Muscle layer of duodenum (tissue), 2 donors: Measurements from ENCODE around the gene CEBPZ.
"Not testable (repeated sequence)": the region's sequence is repeated elsewhere in the genome, so short reads cannot be mapped to it uniquely, and the experiment has no call there.

Experiments used
- H3K27ac ChIP-seq: one replicate; pipeline ENCODE4 v1.7.0; 2013; ENCODE audit warnings: mild to moderate bottlenecking, low read length
- H3K27me3 ChIP-seq: one replicate; pipeline ENCODE4 v1.7.0; 2013; ENCODE audit warnings: low read depth, mild to moderate bottlenecking, control low read depth, low read length
- H3K36me3 ChIP-seq, 2 donors: one replicate each; pipeline ENCODE4 v1.7.0; 2013; ENCODE audit warnings: low read length in 2 of 2, control low read depth in 1 of 2, mild to moderate bottlenecking in 1 of 2; ENCODE audit not compliant: insufficient read depth in 2 of 2, control insufficient read depth in 1 of 2
- H3K4me1 ChIP-seq, 2 donors: one replicate each; pipeline ENCODE4 v1.7.0; 2013; ENCODE audit warnings: low read length in 2 of 2, mild to moderate bottlenecking in 2 of 2, control low read depth in 1 of 2, moderate library complexity in 1 of 2; ENCODE audit not compliant: insufficient read depth in 2 of 2, control insufficient read depth in 1 of 2
- H3K4me3 ChIP-seq, 2 donors: one replicate each; pipeline ENCODE4 v1.7.0; 2013; ENCODE audit warnings: low read length in 2 of 2, low read depth in 1 of 2, mild to moderate bottlenecking in 1 of 2
- H3K9me3 ChIP-seq, 2 donors: one replicate each; pipeline ENCODE4 v1.7.0; 2013; ENCODE audit warnings: low read length in 2 of 2, control low read depth in 1 of 2, mild to moderate bottlenecking in 1 of 2; ENCODE audit not compliant: control insufficient read depth in 1 of 2
- donor health status: healthy.

CEBPZ gene

DNA sequence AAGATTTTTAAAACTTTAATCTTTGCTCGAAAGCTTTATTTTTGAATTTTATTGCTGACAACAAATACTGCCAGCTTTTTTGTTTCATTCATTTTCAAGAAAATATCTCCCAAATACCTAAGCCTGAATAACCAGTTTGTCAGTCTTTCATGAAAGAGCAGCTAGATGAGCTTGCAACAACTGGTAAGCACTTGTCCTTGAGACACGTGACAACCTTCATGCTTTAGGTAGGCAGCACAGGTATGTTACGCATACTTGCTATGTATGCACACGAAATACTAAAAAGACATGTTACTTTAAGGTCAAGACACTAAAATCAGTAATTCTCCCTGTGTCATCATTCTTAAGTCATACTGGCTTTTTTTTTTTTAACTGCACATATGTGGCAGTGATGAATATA, 12.3 kb downstream of the CEBPZ start:
- Histone ChIP-seq H3K36me3 (peaks cover 48 to 60% of the 10 kb centered on the region in 2 donors), H3K27me3 (no peaks in the 10 kb centered on the region), H3K4me1 (no peaks in the 10 kb centered on the region), H3K27ac (no peak overlapping the region), H3K4me3 (no peak overlapping the region), H3K9me3 (no peaks in the 10 kb centered on the region)

DNA sequence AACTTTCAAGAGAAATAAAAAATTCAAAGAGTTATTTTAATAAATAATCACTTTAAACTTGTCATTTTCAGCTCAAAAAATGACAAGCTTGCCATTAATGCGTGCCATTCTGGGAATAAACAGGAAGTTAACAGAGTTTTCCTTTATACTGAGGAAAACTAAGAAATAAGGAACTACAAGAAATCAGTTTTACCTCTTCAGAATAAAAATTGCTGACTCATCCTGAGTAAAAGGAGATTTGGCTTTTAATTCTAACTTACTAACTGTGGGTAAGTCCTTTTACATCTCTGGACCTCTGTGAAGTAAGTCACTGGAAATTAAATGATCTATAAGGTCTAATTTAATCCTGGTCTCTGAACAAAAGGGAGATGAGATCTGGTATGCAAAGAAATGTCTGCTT, 16.1 kb downstream of the CEBPZ start:
- Histone ChIP-seq H3K9me3 (no peaks in the 10 kb centered on the region), H3K27ac (no peak overlapping the region), H3K4me3 (no peak overlapping the region), H3K27me3 (no peaks in the 10 kb centered on the region), H3K36me3 (peaks cover 55 to 62% of the 10 kb centered on the region in 2 donors), H3K4me1 (no peaks in the 10 kb centered on the region)

DNA sequence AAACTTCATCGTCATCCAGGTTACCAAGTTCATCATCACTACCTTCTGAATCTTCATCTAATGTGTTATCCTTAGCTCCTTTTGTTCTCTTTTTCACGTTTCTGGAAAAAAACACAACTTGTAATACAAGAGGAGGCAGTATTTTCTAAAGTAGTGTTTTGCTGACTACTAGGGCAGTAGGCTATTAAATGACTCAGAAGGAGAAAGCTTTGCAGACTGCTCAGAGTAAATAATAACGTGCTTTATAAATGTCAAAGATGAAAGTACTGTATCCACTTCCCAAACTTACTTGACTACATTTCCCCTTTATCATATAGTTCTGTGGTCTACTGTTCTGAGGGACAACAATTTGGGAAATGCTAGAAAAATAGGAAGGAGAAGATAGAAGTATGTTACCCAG, 19.5 kb downstream of the CEBPZ start:
- H3K9me3 ChIP-seq = peaks cover 0 to 12% of the 10 kb centered on the region in 2 donors
- no peak overlapping the region for H3K27ac ChIP-seq
- no peak overlapping the region for H3K4me3 ChIP-seq
- H3K36me3 ChIP-seq = peaks cover 43 to 75% of the 10 kb centered on the region in 2 donors
- H3K27me3 ChIP-seq = no peaks in the 10 kb centered on the region
- H3K4me1 ChIP-seq = no peaks in the 10 kb centered on the region

DNA sequence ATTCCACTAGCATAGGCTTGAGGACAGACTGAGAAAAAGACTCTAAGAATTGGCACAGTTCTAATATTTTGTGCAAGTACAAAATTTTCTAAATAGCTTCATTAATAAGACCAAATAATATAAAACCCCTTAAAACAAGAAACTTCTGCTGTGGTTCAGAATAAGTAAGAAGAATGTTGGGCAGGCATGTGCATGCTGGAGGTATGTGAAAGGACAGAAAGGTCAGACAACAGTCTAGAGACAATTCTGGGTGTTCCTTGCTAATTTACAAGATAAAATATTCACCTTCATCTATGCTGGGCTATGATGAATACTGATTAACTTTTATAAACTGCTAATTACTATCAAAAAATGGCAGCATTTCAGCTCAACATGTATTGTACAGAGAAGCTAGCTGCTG, 20.2 kb downstream of the CEBPZ start:
- H3K9me3 ChIP-seq = peaks cover 0 to 12% of the 10 kb centered on the region in 2 donors
- peaks cover 36 to 75% of the 10 kb centered on the region in 2 donors for H3K36me3 ChIP-seq

DNA sequence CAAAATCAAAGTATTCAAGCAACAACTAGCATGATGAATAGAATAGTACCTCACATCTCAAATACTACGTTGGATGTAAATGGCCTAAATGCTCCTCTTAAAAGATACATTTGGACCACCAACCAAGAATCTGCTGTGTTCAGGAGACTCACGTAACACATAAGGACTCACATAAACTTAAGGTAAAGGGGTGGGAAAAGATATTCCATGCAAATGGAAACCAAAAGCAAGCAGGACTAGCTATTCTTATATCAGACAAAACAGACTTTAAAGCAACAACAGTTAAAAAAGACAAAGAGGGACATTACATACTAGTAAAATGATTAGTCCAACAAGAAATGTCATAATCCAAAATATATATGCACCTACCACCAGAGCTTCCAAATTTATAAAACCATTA, 24.6 kb downstream of the CEBPZ start:
- peaks cover 5 to 12% of the 10 kb centered on the region in 2 donors for H3K9me3 ChIP-seq
- H3K4me1 ChIP-seq, H3K4me3 ChIP-seq, H3K27ac ChIP-seq, H3K27me3 ChIP-seq: not testable (repeated sequence)
- peaks cover 30 to 88% of the 10 kb centered on the region in 2 donors for H3K36me3 ChIP-seq

More for the DNA sequence above, 20.2 kb downstream of the CEBPZ start:
- no peak overlapping the region for H3K4me3 ChIP-seq
- H3K4me1 ChIP-seq = no peaks in the 10 kb centered on the region
- no peak overlapping the region for H3K27ac ChIP-seq
- no peaks in the 10 kb centered on the region for H3K27me3 ChIP-seq

DNA sequence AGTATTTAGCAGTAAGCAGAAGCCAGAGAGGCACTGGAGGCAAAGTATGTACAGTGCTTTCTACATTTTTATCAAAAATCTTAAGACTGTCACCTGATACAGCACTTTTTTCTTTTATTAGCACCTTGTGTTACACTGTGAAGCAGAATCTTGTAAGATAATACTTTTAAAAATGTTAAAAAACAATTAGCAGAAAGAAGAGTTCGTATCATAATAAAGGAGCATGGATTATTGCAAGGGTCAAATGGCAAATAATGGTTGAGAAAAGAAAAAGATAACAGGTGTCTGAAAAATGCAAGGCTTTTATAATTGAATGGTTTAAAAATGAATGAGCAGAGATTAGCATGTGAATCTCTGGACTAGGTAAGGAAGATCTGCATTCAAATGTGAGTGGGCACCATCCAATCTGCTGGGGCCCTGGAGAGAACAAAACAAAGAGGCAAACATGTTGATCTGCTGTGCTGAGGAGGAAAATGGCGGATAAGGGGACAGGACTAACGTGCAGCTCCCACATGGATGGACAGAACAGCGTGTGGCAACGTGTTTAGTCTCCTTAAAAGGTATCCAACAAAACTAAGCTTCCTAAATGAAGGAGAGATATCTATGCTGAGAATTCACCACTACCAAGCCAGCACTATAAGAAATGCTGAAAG, 25.6 kb downstream of the CEBPZ start:
- Histone ChIP-seq H3K36me3 (peaks cover 26 to 88% of the 10 kb centered on the region in 2 donors), H3K4me3 (no peak overlapping the region), H3K27me3 (no peaks in the 10 kb centered on the region), H3K4me1 (no peaks in the 10 kb centered on the region), H3K9me3 (peaks cover 5 to 12% of the 10 kb centered on the region in 2 donors), H3K27ac (no peak overlapping the region)

DNA sequence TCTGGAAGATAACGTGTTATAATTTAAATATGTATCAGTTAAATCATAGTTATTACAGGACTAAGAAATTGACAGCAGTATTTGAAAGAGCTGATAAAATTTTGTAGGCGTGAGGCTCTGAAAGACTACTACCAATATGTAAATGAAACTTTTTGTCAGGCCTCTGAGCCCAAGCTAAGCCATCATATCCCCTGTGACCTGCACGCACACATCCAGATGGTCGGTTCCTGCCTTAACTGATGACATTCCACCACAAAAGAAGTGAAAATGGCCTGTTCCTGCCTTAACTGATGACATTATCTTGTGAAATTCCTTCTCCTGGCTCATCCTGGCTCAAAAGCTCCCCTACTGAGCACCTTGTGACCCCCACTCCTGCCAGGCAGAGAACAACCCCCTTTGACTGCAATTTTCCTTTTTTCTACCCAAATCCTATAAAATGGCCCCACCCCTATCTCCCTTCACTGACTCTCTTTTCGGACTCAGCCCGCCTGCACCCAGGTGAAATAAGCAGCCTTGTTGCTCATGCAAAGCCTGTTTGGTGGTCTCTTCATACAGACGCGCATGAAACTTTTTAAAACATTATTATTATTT, 26.2 kb downstream of the CEBPZ start:
- peaks cover 23 to 87% of the 10 kb centered on the region in 2 donors for H3K36me3 ChIP-seq
- H3K4me3 ChIP-seq, H3K27ac ChIP-seq, H3K27me3 ChIP-seq, H3K4me1 ChIP-seq: not testable (repeated sequence)
- H3K9me3 ChIP-seq = peaks cover 5 to 12% of the 10 kb centered on the region in 2 donors

DNA sequence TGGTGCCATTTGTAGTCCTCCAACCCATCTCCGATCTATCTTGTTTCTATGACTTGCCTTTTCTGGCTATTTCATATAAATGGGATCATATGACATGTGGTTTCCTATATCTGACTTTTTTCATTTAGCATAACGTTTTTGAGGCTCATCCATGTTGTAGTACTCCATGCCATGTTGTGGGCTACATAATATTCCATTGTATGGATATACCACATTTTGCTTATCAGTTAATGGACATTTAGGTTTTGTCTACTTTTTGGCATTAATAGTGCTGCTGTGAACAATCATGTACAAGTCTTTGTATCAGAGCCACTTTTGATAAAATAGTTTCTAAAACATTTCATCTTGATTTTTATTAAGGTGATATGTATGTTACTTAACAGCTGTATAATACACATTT, 27.7 kb downstream of the CEBPZ start:
- H3K36me3 ChIP-seq = peaks cover 26 to 73% of the 10 kb centered on the region in 2 donors
- no peaks in the 10 kb centered on the region for H3K4me1 ChIP-seq
- H3K4me3 ChIP-seq = no peak overlapping the region
- H3K9me3 ChIP-seq = peaks cover 3 to 5% of the 10 kb centered on the region in 2 donors
- H3K27ac ChIP-seq = no peak overlapping the region
- H3K27me3 ChIP-seq = no peaks in the 10 kb centered on the region

DNA sequence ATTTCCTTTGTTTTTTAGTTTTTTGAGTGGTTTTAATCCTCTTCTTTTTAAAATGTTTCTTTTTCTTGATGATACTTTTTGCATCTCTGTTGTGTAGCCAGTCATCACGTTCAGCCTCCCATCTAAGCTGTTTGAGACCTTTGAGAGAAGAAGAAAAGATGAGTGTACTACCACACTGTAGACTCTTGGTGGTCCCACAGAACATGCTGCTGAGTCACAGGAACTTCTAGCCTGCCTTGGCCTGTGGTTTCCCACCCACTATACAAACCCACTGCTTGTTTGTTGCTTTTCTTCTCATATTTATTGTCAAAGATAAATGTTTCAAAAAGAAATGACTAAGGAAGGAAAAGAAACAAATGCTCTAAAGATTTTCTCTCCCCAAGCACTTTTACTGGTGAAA, 29.6 kb downstream of the CEBPZ start:
- H3K4me1 ChIP-seq = peaks cover 4 to 10% of the 10 kb centered on the region in 2 donors
- no peak overlapping the region for H3K4me3 ChIP-seq
- peaks cover 0 to 5% of the 10 kb centered on the region in 2 donors for H3K9me3 ChIP-seq
- no peak overlapping the region for H3K27ac ChIP-seq
- H3K36me3 ChIP-seq = peaks cover 26 to 55% of the 10 kb centered on the region in 2 donors
- H3K27me3 ChIP-seq = no peaks in the 10 kb centered on the region

DNA sequence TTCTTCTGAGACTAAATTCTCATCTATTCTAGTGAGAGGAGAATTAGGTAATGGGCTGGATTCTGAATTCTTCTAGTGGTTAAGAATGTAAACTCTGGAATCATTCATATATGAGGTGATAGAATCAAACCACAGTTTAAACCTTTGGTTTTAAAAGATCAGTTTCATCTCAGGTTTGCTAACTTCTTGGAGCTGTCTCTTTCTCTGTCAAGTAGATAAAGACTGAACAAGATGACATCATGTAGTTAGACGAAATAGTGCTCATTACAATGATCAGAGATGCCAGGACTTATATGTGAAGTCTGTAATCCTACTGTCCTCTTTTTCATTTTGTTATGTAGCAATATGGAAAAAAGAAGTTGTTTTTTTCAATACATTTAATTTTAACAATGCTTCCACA, 30.2 kb downstream of the CEBPZ start:
- Histone ChIP-seq H3K27ac (no peak overlapping the region), H3K4me3 (no peak overlapping the region), H3K9me3 (peaks cover 0 to 5% of the 10 kb centered on the region in 2 donors), H3K4me1 (peaks cover 4 to 10% of the 10 kb centered on the region in 2 donors), H3K36me3 (peaks cover 25 to 49% of the 10 kb centered on the region in 2 donors), H3K27me3 (no peaks in the 10 kb centered on the region)

DNA sequence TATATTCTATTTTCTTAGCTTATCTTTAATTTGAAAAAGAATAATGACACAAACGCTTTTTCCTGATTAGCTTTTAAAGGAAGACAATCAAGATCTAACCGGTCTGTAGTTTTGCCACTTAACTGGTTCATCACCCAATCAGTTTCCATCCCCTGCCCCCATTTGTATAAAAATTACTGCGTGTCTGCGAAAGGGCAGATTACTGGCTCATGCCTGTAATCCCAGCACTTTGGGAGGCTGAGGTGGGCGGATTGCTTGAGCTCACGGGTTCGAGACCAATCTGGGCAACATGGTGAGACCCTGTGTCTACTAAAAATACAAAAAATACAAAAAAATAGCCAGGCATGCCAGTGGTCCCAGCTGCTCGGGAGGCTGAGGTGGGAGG, 32.7 kb downstream of the CEBPZ start:
- peaks cover 4 to 10% of the 10 kb centered on the region in 2 donors for H3K4me1 ChIP-seq
- H3K9me3 ChIP-seq = peaks cover 0 to 5% of the 10 kb centered on the region in 2 donors
- peaks cover 16 to 26% of the 10 kb centered on the region in 2 donors for H3K36me3 ChIP-seq
- H3K27me3 ChIP-seq = no peaks in the 10 kb centered on the region
- H3K27ac ChIP-seq = no peak overlapping the region
- no peak overlapping the region for H3K4me3 ChIP-seq
